K562 (cell line): ENCODE data around the gene WDR44. TPM values are rescaled to one million over a fixed set of nuclear protein-coding genes. Genes with fewer than 3 reads are reported as not detected.

Experiments
- ATAC-seq: fragments of 200-7000 bp; cut with Tn5 transposase; 3 replicates; pipeline ENCODE4 v1.9.1; 2020; ENCODE audit warnings: moderate library complexity
- BruUV-seq: library from RNA; stranded (reverse); fragments of 400-500 nt; replicated peaks from 2 replicates; lab custom pipeline; 2021; lab: Mats Ljungman, UMichigan
- CTCF ChIA-PET: fragments of 300-600 bp; formaldehyde crosslinking; extraction: SDS; loops from one replicate; lab custom pipeline; 2021; ENCODE audit warnings: low intra/inter-chr PET ratio; lab: Yijun Ruan, JAX
- POLR2A ChIA-PET: fragments of 300-600, 350-650 bp; sonication (Branson Sonifier 250); formaldehyde crosslinking; extraction: SDS; loops from one replicate; lab custom pipeline; 2021; ENCODE audit warnings: antibody characterized with exemption, inconsistent platforms; lab: Yijun Ruan, JAX
- DNase-seq, 4 experiments: peaks; one replicate each; pipeline versions ENCODE4 v3.0.0 to v3.0.0-alpha.2; 2011 to 2018; ENCODE audit warnings: low spot score in 3 of 4, mixed read lengths in 3 of 4; ENCODE audit errors: extremely low read depth in 1 of 4
- FAIRE-seq: peaks from 2 replicates; lab custom pipeline; 2011; peaks lifted over from hg19 to GRCh38; lab: Jason Lieb, UNC
- H2AFZ ChIP-seq: 2 replicates; pipeline ENCODE4 v1.6.0; 2011; ENCODE audit warnings: low read depth, low read length, control low read depth, inconsistent platforms
- H3K27ac ChIP-seq: fragments of 200-600 bp; 3 replicates; pipeline ENCODE4 v1.8.0; 2011; ENCODE audit warnings: low read depth, mild to moderate bottlenecking, control low read depth, inconsistent platforms, low read length, moderate library complexity, mixed read lengths; ENCODE audit errors: extremely low read depth
- H3K27me3 ChIP-seq, 2 experiments: fragments of 300-600 bp in 1 of 2; 2 replicates in 1 of 2; 3 replicates in 1 of 2; pipeline versions ENCODE4 v1.6.0 to v1.8.0; 2011; ENCODE audit warnings: inconsistent platforms in 2 of 2, low read length in 2 of 2, mild to moderate bottlenecking in 1 of 2, mixed read lengths in 1 of 2, moderate library complexity in 1 of 2; ENCODE audit not compliant: control insufficient read depth in 2 of 2, insufficient read depth in 2 of 2
- H3K36me3 ChIP-seq: fragments of 300-600 bp; 3 replicates; pipeline ENCODE4 v1.8.0; 2011; ENCODE audit warnings: mild to moderate bottlenecking, low read length, inconsistent platforms; ENCODE audit not compliant: control insufficient read depth, insufficient read depth
- H3K4me1 ChIP-seq, 2 experiments: fragments of 200-600 bp in 1 of 2; replicated peaks in 1 of 2; 2 replicates in 1 of 2; 3 replicates in 1 of 2; pipeline versions ENCODE4 v1.5.1 to v1.8.0; 2011; ENCODE audit warnings: inconsistent platforms in 2 of 2, low read length in 2 of 2, mild to moderate bottlenecking in 1 of 2, mixed read lengths in 1 of 2, moderate library complexity in 1 of 2; ENCODE audit not compliant: control insufficient read depth in 2 of 2, insufficient read depth in 2 of 2
- H3K4me2 ChIP-seq: 2 replicates; pipeline ENCODE4 v1.6.1; 2011; ENCODE audit warnings: low read length, control low read depth, inconsistent platforms, mixed read lengths; ENCODE audit not compliant: insufficient read depth
- H3K4me3 ChIP-seq: fragments of 200-600 bp; sonication (generic), shearing (Covaris generic); 2 replicates; pipeline ENCODE4 v1.5.1; 2016; ENCODE audit warnings: control low read depth, inconsistent platforms
- H3K79me2 ChIP-seq: fragments of 200-600 bp; 3 replicates; pipeline ENCODE4 v1.8.0; 2011; ENCODE audit warnings: low read length, inconsistent platforms; ENCODE audit not compliant: control insufficient read depth, insufficient read depth
- H3K9ac ChIP-seq, 2 experiments: 2 replicates each; pipeline versions ENCODE4 v1.6.0 to v1.6.1; 2011; ENCODE audit warnings: low read depth in 2 of 2, low read length in 2 of 2, control low read depth in 1 of 2, inconsistent platforms in 1 of 2, mild to moderate bottlenecking in 1 of 2, mixed read lengths in 1 of 2; ENCODE audit not compliant: insufficient read depth in 1 of 2
- H3K9me1 ChIP-seq: one replicate; pipeline ENCODE4 v1.6.0; 2011; ENCODE audit warnings: inconsistent platforms, mild to moderate bottlenecking, low read length, moderate library complexity; ENCODE audit not compliant: control insufficient read depth, insufficient read depth
- H3K9me3 ChIP-seq: replicated peaks from 2 replicates; pipeline ENCODE4 v1.5.1; 2011; ENCODE audit warnings: low read depth, low read length, inconsistent platforms; ENCODE audit not compliant: control insufficient read depth, insufficient read depth
- H4K20me1 ChIP-seq: replicated peaks from 2 replicates; pipeline ENCODE4 v1.6.1; 2011; ENCODE audit warnings: low read length, inconsistent platforms, mixed read lengths; ENCODE audit not compliant: control insufficient read depth, insufficient read depth
- CTBP1 ChIP-seq: fragments of 450-650 bp; IDR thresholded peaks from 2 replicates; pipeline ENCODE4 v1.6.1; 2016; ENCODE audit warnings: borderline replicate concordance
- DDX20 ChIP-seq: fragments of 450-650 bp; IDR thresholded peaks from 2 replicates; pipeline ENCODE4 v1.6.1; 2016; ENCODE audit warnings: missing genetic modification characterization, low read depth, mild to moderate bottlenecking, missing compliant biosample characterization, moderate library complexity
- EWSR1 ChIP-seq: fragments of 450-650 bp; IDR thresholded peaks from 2 replicates; pipeline ENCODE4 v1.6.1; 2018; ENCODE audit warnings: borderline replicate concordance, mild to moderate bottlenecking, low read depth, moderate library complexity; ENCODE audit not compliant: partially characterized antibody
- HIVEP1 ChIP-seq: fragments of 250-450 bp; sonication (Bioruptor Pico); IDR thresholded peaks from 2 replicates; pipeline ENCODE4 v1.4.0; 2020; ENCODE audit warnings: mild to moderate bottlenecking
- HOXB6 ChIP-seq: fragments of 250-450 bp; sonication (Bioruptor Pico); IDR thresholded peaks from 2 replicates; pipeline ENCODE4 v1.5.1; 2022; ENCODE audit warnings: mild to moderate bottlenecking, borderline replicate concordance
- L3MBTL2 ChIP-seq: fragments of 450-650 bp; IDR thresholded peaks from 2 replicates; pipeline ENCODE4 v1.6.1; 2016; ENCODE audit warnings: mild to moderate bottlenecking, moderate library complexity
- MECOM ChIP-seq: fragments of 250-450 bp; sonication (Bioruptor Pico); IDR thresholded peaks from 2 replicates; pipeline ENCODE4 v1.8.0; 2022; ENCODE audit warnings: inconsistent platforms
- NEUROD1 ChIP-seq: fragments of 150-350 bp; IDR thresholded peaks from 2 replicates; pipeline ENCODE4 v1.6.1; 2014; ENCODE audit warnings: borderline replicate concordance, low read length, low read depth; ENCODE audit not compliant: partially characterized antibody
- PHB ChIP-seq: fragments of 250-450 bp; sonication (Bioruptor Pico); IDR thresholded peaks from 2 replicates; pipeline ENCODE4 v1.5.0; 2021
- PURB ChIP-seq: sonication (generic); formaldehyde crosslinking; IDR thresholded peaks from 2 replicates; pipeline ENCODE4 v1.9.0; 2021; ENCODE audit warnings: low read depth, mild to moderate bottlenecking, missing genetic modification reagents
- RNF2 ChIP-seq: sonication (generic); IDR thresholded peaks from 2 replicates; pipeline ENCODE4 v1.6.1; 2016
- TAF15 ChIP-seq: fragments of 200-400 bp; formaldehyde crosslinking; IDR thresholded peaks from 2 replicates; pipeline ENCODE4 v1.6.1; 2017; ENCODE audit warnings: mild to moderate bottlenecking, low read depth, low read length, moderate library complexity
- ZNF212 ChIP-seq: fragments of 450-650 bp; formaldehyde crosslinking; IDR thresholded peaks from 2 replicates; pipeline ENCODE4 v1.4.0; 2020; ENCODE audit warnings: mild to moderate bottlenecking
- WGBS: fragments of 100-300 bp; shearing (Covaris generic); methylation state at CpG from one replicate; pipeline ENCODE4 v1.1.6; 2016; ENCODE audit warnings: low coverage, mixed read lengths; ENCODE audit not compliant: insufficient coverage; ENCODE audit errors: missing lambda C conversion rate; 5-methylcytosine and 5-hydroxymethylcytosine counted together
- in situ Hi-C: fragments of 300-500 bp; cut with MboI; formaldehyde crosslinking; loops from 4 replicates; pipeline ENCODE4 v1.15.0; 2018; ENCODE audit warnings: inconsistent platforms, mixed read lengths
- intact Hi-C: fragments of 100-400 bp; cut with micrococcal nuclease; formaldehyde crosslinking; loops from 2 replicates; pipeline ENCODE4 v1.14.2; 2022
- polyA plus RNA-seq, 8 experiments: library from polyadenylated mRNA; depleted of rRNA in 4 of 8; stranded (reverse) in 5 of 8; unstranded in 3 of 8; fragments of >200 nt; fragmentation: Nextera tagmentation in 2 of 8; fragmentation: Illumina TruSeq in 1 of 8; extraction: Ambion mirVana in 2 of 8; extraction: Trizol in 1 of 8; gene quantifications; 2 replicates each; pipeline versions ENCODE4 v1.2.1 to v1.2.3, GENCODE V29; 2011 to 2014; ENCODE audit warnings: inconsistent platforms in 1 of 8, missing spikeins in 1 of 8
- total RNA-seq, 7 experiments: library from RNA; depleted of rRNA in 6 of 7; stranded (reverse); fragments of >200 nt in 6 of 7; fragmentation: Illumina TruSeq in 2 of 7; extraction: Trizol in 2 of 7; gene quantifications; 2 replicates each; pipeline versions ENCODE4 v1.2.1 to v1.2.3, GENCODE V29; 2011 to 2021; ENCODE audit warnings: low replicate concordance in 1 of 7
- TF ChIP-seq, protein P1 (sequence below): sonication (generic); formaldehyde crosslinking; IDR thresholded peaks from 2 replicates; pipeline ENCODE4 v1.9.0; 2022; ENCODE audit warnings: mild to moderate bottlenecking, missing genetic modification reagents
- TF ChIP-seq, protein P2 (sequence below): sonication (generic); formaldehyde crosslinking; IDR thresholded peaks from 2 replicates; pipeline ENCODE4 v1.4.0; 2020; ENCODE audit warnings: mild to moderate bottlenecking, missing genetic modification reagents
- TF ChIP-seq, protein P3 (sequence below): fragments of 450-650 bp; formaldehyde crosslinking; IDR thresholded peaks from 2 replicates; pipeline ENCODE4 v1.4.0; 2020; ENCODE audit warnings: mild to moderate bottlenecking

The WDR44 gene
- total and polyA plus RNA-seq, 9 of the 15 experiments (the other 6 are each of a cell fraction or from before 2014, with no cell fraction given) = 5.6 to 20.0 (median 14.6) TPM

DNA sequence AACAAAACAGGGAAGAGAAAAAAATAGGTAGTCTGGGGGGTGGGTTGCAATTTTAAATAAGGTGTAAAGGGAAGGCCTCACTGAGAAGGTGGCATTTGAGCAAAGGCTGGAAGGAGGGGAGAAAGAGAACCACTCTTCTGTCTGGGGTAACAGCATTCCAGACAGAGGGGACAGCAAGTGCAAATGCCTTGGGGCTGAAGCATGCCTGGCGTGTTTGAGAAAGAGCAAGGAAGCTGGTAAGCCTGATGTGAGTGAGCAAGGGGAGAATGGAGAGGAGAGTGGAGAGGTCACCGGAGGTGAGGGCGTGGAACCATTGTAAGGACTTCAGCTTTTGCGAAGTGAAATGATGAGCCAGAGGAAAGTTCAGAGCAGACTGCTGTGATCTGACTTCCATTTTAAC lies 130.0 kb downstream of the WDR44 start:
- peak overlapping the region; percentile 51; the same call in 1 of the 2 replicates for H2AFZ ChIP-seq
- ChIA-PET POLR2A (interaction anchor here (0.6 kb wide), 1 partner anchor 1206 kb away, joined by 3 read pairs; no protein-coding TSS in a partner anchor), CTCF (no interaction called here)
- intact Hi-C loops (no loop called here), in situ Hi-C loops (no loop called here)
- no peaks in the 10 kb centered on the region for H3K79me2 ChIP-seq
- DNase-seq = no peak
- no peak for FAIRE-seq
- H3K4me3 ChIP-seq = no peak overlapping the region
- H3K36me3 ChIP-seq = no peaks in the 10 kb centered on the region
- H3K4me1 ChIP-seq = no peaks in the 10 kb centered on the region; a peak in 1 of 5 replicates
- H3K4me2 ChIP-seq = no peak overlapping the region
- H3K9me1 ChIP-seq = no peaks in the 10 kb centered on the region
- 65% methylated on average over 2 of the region's 4 CpGs for WGBS
- H3K9me3 ChIP-seq = peaks cover 2% of the 10 kb centered on the region; the same call in 1 of the 2 replicates
- no peaks in the 10 kb centered on the region for H3K27me3 ChIP-seq
- no TSS peak for BruUV-seq
- H3K27ac ChIP-seq = no peak overlapping the region
- no peak overlapping the region for H3K9ac ChIP-seq
- no peak for ATAC-seq
- no peaks in the 10 kb centered on the region for H4K20me1 ChIP-seq
- TF ChIP-seq PHB (CRISPR knock-in tag) (no peak), L3MBTL2 (no peak), HIVEP1 (CRISPR knock-in tag) (no peak), EWSR1 (no peak), ZNF212 (CRISPR knock-in tag) (no peak), HOXB6 (CRISPR knock-in tag) (no peak), MECOM (CRISPR knock-in tag) (no peak), DDX20 (tag) (no peak), RNF2 (no peak), NEUROD1 (no peak), PURB (CRISPR knock-in tag) (no peak), TAF15 (no peak), CTBP1 (no peak)
- TF ChIP-seq, protein P1, sequence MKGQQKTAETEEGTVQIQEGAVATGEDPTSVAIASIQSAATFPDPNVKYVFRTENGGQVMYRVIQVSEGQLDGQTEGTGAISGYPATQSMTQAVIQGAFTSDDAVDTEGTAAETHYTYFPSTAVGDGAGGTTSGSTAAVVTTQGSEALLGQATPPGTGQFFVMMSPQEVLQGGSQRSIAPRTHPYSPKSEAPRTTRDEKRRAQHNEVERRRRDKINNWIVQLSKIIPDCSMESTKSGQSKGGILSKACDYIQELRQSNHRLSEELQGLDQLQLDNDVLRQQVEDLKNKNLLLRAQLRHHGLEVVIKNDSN = no peak
- TF ChIP-seq, protein P2, sequence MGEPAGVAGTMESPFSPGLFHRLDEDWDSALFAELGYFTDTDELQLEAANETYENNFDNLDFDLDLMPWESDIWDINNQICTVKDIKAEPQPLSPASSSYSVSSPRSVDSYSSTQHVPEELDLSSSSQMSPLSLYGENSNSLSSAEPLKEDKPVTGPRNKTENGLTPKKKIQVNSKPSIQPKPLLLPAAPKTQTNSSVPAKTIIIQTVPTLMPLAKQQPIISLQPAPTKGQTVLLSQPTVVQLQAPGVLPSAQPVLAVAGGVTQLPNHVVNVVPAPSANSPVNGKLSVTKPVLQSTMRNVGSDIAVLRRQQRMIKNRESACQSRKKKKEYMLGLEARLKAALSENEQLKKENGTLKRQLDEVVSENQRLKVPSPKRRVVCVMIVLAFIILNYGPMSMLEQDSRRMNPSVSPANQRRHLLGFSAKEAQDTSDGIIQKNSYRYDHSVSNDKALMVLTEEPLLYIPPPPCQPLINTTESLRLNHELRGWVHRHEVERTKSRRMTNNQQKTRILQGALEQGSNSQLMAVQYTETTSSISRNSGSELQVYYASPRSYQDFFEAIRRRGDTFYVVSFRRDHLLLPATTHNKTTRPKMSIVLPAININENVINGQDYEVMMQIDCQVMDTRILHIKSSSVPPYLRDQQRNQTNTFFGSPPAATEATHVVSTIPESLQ (CRISPR knock-in tag) = no peak
- TF ChIP-seq, protein P3, sequence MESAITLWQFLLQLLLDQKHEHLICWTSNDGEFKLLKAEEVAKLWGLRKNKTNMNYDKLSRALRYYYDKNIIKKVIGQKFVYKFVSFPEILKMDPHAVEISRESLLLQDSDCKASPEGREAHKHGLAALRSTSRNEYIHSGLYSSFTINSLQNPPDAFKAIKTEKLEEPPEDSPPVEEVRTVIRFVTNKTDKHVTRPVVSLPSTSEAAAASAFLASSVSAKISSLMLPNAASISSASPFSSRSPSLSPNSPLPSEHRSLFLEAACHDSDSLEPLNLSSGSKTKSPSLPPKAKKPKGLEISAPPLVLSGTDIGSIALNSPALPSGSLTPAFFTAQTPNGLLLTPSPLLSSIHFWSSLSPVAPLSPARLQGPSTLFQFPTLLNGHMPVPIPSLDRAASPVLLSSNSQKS = no peak
